HG02852 (cell line): ENCODE data around the gene DEFB124.
"Not testable (repeated sequence)": the region's sequence is repeated elsewhere in the genome, so short reads cannot be mapped to it uniquely, and the experiment has no call there.

Experiments
- ATAC-seq: cut with Tn5 transposase; IDR thresholded peaks from one replicate; pipeline ENCODE4 v1.9.1; 2021; ENCODE audit warnings: mild to moderate bottlenecking, moderate library complexity; ENCODE audit not compliant: unreplicated experiment

Gene DEFB124

GRCh38 chr20:31427576-31427975, 47.4 kb downstream of the DEFB124 start:
- not testable (repeated sequence) for ATAC-seq

GRCh38 chr20:31426891-31427551, 47.9 kb downstream of the DEFB124 start:
- not testable (repeated sequence) for ATAC-seq

GRCh38 chr20:31425797-31426196, 49.1 kb downstream of the DEFB124 start:
- no peak for ATAC-seq

- no peak for ATAC-seq
Observed at GRCh38 chr20:31418307-31418706, 56.6 kb downstream of the DEFB124 start.

GRCh38 chr20:31415653-31416052, 59.3 kb downstream of the DEFB124 start:
- no peak for ATAC-seq
